ENCODE measurements around the gene EXOC6B. TPM values are rescaled to one million over a fixed set of nuclear protein-coding genes. Genes with fewer than 3 reads are reported as not detected.
A peak's percentile ranks its signal among the peaks of the same experiment; 100 is the strongest.

EXOC6B gene
- total and polyA plus RNA-seq, 10 of the 15 experiments (the other 5 are each of a cell fraction or from before 2014, with no cell fraction given): 0.23 to 2.2 (median 1.2) TPM

- TF ChIP-seq CTCF (IDR thresholded peaks at IDR 0.05 in 2 of 3, conservative IDR thresholded peaks at IDR 0.05 in 1 of 3; ENCODE audit: control insufficient read depth in 2 of 3, extremely low read depth in 1 of 3, insufficient read depth in 1 of 3, low read depth in 3 of 3, low read length in 3 of 3) (peak; percentile 52 to 80 (median 72)), CHD4 (IDR thresholded peaks at IDR 0.05) (no peak), CBX5 (IDR thresholded peaks at IDR 0.05; ENCODE audit: low read depth) (no peak), EGR1 (IDR thresholded peaks at IDR 0.05; ENCODE audit: borderline replicate concordance in 1 of 2, low read depth in 2 of 2, low read length in 2 of 2) (no peak), RB1 (IDR thresholded peaks at IDR 0.05; ENCODE audit: borderline replicate concordance) (no peak), ESRRA (IDR thresholded peaks at IDR 0.05; ENCODE audit: low read length) (no peak), TCF7 (IDR thresholded peaks at IDR 0.05; ENCODE audit: borderline replicate concordance) (no peak), SIX5 (IDR thresholded peaks at IDR 0.05; ENCODE audit: low read depth, low read length, severe bottlenecking) (no peak), RELA (IDR thresholded peaks at IDR 0.05; ENCODE audit: borderline replicate concordance, partially characterized antibody) (no peak), ZNF217 (IDR thresholded peaks at IDR 0.05) (no peak), ZNF384 (IDR thresholded peaks at IDR 0.05; ENCODE audit: borderline replicate concordance, low read depth, low read length) (peak; percentile 58), TAF1 (IDR thresholded peaks at IDR 0.05; ENCODE audit: borderline replicate concordance, low read depth, low read length) (no peak), NKRF (conservative IDR thresholded peaks at IDR 0.05) (no peak), E2F4 (IDR thresholded peaks at IDR 0.05; ENCODE audit: low read depth, low read length) (no peak), YY1 (IDR thresholded peaks at IDR 0.05; ENCODE audit: low read depth, low read length) (peak; percentile 86), SKIL (IDR thresholded peaks at IDR 0.05; ENCODE audit: low read depth, poor library complexity, severe bottlenecking) (no peak), NFYA (IDR thresholded peaks at IDR 0.05; ENCODE audit: borderline replicate concordance, low read depth, low read length) (no peak), BMI1 (IDR thresholded peaks at IDR 0.05; ENCODE audit: borderline replicate concordance) (no peak), USF1 (IDR thresholded peaks at IDR 0.05; ENCODE audit: borderline replicate concordance, extremely low read length, insufficient read depth, low read depth, low read length) (no peak), RUNX3 (IDR thresholded peaks at IDR 0.05; ENCODE audit: low read length) (no peak), HDGF (IDR thresholded peaks at IDR 0.05) (no peak), BRCA1 (IDR thresholded peaks at IDR 0.05; ENCODE audit: low read depth, low read length) (no peak)
Measured at GRCh38 chr2:72859831-72860262, 34.0 kb upstream of the EXOC6B start (continued).

All from GM12878 (cell line).